Left lobe of liver (tissue), 2 donors: ENCODE measurements around the gene CCDC7. TPM values are rescaled to one million over a fixed set of nuclear protein-coding genes. Genes with fewer than 3 reads are reported as not detected.
A peak's percentile ranks its signal among the peaks of the same experiment; 100 is the strongest.
"Not testable (repeated sequence)": the region's sequence is repeated elsewhere in the genome, so short reads cannot be mapped to it uniquely, and the experiment has no call there.

Source experiments
- ATAC-seq: fragments of 200-7000 bp; cut with Tn5 transposase; one replicate; pipeline ENCODE4 v1.9.1; 2020; ENCODE audit warnings: mild to moderate bottlenecking, moderate library complexity
- DNase-seq: peaks from one replicate; pipeline ENCODE4 v3.0.0-alpha.2; 2020; ENCODE audit warnings: low spot score
- total RNA-seq: library from RNA; stranded (reverse); gene quantifications from one replicate; pipeline ENCODE4 v1.2.1, GENCODE V29; 2021
- donor health status: DM: no; HTN: no; CAD: no; lungs with moderate emphysema.
- donor health status: DM: no; HTN: yes; CAD: no.

CCDC7 gene
- total RNA-seq, 1 donor from 2014 or later, result 4.9 TPM

DNA sequence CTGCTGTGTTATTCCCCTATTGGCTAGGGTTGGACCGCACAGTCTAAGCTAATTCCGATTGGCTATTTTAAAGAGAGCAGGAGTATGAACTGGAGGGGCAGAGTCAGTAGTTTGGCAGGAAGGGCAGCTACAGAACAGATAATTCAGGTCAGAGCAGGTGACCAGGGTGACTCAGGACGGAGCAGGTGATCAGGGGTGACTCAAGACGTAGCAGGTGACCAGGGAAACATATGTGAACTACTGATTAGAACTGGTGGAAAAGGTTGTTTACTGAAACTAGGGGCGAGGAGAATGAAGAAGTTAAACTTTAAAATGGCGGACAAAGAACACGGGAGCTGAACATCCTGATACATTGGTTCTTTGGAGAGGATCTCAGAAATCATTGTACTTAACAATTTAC, 102.3 kb downstream of the CCDC7 start:
- DNase-seq (no peak), ATAC-seq (no peak)

DNA sequence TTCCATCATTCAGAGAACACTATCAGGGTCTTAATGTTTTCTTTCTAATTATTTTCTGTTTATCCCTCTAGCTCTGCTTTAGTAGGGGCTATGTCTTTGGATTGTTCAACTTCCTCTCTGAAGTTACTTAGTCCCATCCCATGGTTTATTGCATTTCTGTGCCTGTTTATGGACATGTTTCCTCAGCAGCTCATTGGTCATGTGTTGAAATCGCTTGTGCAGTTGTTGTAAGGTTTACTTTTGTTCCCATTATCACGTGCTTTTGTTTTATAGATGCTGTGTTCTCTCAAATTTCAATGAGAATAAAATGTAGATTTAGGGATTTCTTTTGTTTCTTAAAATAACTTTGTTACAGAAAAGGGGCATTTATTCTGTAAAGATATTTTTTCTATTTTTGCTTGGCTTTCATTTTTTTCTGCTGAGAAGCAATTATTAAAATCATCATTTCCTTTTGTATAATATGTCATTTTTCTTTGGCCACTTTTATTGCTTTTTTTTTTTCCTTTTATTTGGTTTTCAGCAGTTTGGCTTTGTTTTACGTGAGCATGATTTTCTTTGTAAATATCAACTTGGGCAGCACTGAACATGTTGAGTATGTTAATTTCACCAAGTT, 110.9 kb downstream of the CCDC7 start:
- ATAC-seq (no peak), DNase-seq (no peak)

- not testable (repeated sequence) for DNase-seq, ATAC-seq
Measured at GRCh38 chr10:32562695-32563094, 116.8 kb downstream of the CCDC7 start.

DNA sequence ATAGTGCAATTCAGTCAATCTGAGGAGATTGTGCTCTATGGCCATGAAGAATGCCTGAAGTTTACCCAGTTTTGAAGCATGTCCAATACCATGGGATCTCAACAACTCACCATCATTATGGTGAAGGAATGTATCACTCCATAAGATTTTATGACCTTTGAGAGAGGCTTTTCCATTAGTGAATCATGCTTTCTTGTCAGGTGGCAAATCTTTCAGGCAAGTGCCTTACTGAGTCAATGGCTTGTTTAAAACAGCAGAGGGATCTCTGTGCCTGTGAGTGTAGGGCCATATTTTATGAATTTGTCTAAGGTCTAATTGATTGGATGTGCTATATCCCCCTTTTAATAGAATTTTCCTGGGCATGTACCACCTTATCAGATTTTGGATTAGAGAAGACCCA, 131.5 kb downstream of the CCDC7 start:
- no peak for DNase-seq
- no peak for ATAC-seq

DNA sequence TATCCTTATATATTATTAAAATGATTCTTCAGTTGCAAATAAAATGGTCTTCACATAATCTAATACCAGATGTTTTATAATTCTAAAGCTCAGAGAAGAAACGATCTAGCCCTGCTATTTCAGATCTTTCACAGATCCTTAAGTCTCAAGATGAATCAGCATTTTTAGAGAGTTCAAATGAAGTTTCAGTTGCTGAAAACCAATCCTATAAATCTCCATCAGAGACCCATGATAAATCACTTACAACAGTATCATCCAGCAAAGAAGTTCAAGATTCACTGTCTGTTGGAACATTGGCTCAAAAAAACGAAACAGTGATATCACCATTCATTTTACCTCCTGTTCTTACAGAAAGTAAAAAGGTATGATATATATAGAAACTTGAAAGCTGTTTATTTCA, 137.0 kb downstream of the CCDC7 start:
- ATAC-seq (no peak), DNase-seq (no peak)

DNA sequence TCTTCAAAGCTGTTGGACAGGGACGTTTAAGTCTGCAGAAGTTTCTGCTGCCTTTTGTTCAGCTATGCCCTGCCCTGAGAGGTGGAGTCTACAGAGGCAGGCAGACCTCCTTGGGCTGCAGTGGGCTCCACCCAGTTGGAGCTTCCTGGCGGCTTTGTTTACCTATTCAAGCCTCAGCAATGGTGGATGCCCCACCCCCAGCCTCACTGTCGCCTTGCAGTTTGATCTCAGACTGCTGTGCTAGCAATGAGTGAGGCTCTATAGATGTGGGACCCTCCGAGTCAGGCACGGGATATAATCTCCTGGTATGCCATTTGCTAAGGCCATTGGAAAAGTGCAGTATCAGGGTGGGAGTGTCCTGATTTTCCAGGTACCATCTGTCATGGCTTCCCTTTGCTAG, 152.1 kb downstream of the CCDC7 start:
- not testable (repeated sequence) for DNase-seq, ATAC-seq

- ATAC-seq (no peak), DNase-seq (no peak)
Measured at GRCh38 chr10:32600317-32600716, 154.4 kb downstream of the CCDC7 start.

DNA sequence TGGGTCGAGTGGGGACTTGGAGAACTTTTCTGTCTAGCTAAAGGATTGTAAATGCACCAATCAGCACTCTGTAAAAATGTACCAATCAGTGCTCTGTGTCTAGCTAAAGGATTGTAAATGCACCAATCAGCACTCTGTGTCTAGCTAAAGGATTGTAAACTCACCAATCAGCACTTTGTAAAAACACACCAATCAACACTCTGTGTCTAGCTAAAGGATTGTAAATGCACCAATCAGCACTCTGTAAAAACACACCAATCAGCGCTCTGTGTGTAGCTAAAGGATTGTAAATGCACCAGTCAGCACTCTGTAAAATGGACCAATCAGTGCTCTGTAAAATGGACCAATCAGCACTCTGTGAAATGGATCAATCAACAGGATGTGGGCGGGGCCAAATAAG, 155.6 kb downstream of the CCDC7 start:
- not testable (repeated sequence) for DNase-seq, ATAC-seq

DNA sequence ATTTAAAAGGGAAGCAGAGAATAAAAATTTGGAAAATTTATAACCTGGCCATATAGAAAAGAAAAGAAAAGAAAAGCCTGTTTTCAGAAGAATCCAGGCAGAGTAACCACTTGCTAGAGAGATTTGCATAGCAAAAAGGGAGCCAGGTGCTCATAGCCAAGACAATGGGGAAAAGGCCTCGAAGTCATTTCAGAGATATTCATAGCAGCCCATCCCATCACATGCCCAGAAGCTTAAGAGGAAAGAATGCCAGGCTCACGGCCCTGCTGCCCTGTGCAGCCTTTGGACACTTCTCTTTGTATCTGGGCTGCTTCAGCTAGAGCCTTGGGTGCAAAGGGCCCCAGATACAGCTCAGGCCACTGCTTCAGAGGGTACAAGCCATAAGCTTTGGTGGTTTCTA, 159.8 kb downstream of the CCDC7 start:
- ATAC-seq (no peak), DNase-seq (no peak)

GRCh38 chr10:32610543-32610942, 164.6 kb downstream of the CCDC7 start:
- not testable (repeated sequence) for ATAC-seq, DNase-seq

- ATAC-seq, result no peak
- no peak for DNase-seq
Measured at GRCh38 chr10:32616438-32616837, 170.5 kb downstream of the CCDC7 start.

DNA sequence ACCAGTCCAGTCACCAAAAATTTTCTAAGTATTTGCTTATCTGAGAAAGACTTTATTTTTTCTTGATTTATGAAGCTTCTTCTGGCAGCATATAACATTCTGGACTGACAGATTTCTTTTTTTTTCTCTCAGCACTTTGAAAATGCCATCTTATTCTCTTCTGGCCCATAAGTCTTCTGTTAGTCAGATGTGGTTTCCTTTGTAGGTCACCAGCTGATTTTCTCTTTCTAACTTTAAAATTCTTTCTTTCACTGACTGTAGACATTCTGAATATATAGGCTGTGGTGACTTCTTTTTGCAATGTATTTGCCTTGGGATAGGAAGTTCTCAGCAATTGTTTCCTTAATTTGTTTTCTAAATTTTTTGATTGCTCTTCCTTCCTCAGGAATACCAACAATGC, 172.5 kb downstream of the CCDC7 start:
- ATAC-seq (no peak), DNase-seq (no peak)

GRCh38 chr10:32621969-32622368, 176.0 kb downstream of the CCDC7 start:
- DNase-seq, result no peak
- ATAC-seq, result no peak

GRCh38 chr10:32622409-32622808, 176.5 kb downstream of the CCDC7 start:
- DNase-seq, result no peak
- peak; percentile 51 for ATAC-seq

GRCh38 chr10:32627183-32627582, 181.2 kb downstream of the CCDC7 start:
- ATAC-seq (no peak), DNase-seq (no peak)

DNA sequence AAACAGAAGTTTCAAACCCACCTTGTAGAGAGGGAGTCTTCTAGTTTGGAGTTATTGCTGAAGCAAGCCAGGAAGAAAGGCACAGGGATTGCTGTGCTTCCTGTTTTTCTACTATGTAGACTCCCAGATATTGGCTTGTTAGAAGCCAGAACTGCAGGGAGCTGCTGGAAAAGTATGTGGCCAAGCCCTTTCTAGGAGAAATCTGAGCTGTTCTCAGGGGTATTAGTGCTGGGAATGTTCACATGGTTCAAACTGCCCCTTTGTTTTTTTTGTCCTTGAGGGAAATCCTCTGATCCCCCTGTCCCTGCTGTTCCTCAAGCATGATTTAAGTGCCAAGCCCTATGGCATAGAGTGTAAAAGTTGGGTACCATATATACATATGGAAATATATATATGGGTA, 184.0 kb downstream of the CCDC7 start:
- no peak for ATAC-seq
- no peak for DNase-seq

DNA sequence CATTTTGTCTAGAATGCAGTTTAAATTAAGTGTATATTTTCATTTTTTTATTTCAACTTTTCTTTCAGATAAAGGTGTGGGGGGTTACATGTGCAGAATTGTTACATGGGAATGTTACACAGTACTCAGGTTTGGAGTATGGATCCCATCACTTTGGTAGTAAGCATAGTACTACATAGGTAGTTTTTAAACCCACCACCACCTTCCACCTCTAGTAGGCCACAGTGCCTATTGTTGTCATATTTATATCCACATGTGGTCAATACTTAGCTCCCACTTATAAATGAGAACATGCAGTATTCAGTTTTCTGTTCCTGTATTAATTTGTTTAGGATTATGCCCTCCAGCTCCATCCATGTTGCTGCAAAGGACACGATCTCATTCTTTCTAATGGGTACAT, 200.6 kb downstream of the CCDC7 start:
- ATAC-seq, result no peak
- DNase-seq, result no peak

DNA sequence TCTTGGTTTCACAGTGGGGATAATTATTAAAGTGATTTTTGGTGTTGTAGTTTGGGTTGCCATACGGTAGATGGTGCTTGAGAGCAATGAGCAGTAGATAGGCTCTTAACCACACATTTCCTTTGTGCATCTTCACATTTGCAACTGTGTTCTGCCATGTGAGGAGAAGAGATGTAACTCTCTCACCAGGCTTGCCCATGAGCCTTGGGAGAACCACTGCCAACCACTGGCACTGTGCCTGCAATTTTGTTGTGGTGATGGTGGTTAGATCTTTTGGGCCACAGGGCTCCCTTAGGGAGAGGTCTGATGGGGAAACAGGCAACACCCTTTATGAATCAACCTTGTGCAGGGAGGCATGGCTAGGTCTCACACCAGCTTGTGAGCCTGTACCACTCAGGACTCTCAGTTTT, 204.3 kb downstream of the CCDC7 start:
- ATAC-seq, result no peak
- no peak for DNase-seq

DNA sequence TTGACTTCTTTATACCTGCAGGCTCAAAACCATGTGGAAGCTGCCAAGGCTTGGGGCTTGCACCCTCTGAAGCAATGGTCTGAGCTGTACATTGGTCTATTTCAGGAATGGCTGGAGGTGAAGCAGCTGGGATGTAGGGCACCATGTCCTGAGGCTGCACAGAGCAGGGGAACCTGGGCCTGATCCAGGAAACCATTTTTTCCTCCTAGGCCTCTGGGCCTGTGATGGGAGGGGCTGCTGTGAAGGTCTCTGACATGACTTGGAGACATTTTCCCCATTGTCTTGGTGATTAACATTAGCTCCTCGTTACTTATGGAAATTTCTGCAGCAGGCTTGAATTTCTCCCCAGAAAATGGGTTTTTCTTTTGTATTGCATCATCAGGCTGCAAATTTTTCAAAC, 211.5 kb downstream of the CCDC7 start:
- ATAC-seq, DNase-seq: not testable (repeated sequence)

DNA sequence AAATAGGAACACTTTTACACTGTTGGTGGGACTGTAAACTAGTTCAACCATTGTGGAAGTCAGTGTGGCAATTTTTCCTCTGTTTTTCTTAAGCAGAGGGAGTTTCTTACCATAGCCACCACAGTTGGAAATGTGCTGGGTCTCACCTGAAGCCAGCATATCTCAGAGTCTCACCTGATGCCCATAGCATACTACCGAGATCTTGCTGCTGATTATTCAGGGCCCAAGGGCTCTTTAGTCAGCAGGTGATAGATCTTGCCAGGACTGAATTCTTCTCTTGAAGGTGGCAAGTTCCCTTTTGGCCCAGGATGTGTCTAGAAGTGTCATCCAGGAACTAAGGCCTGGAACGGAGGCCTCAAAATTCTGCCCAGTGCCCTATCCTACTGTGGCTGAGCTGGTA, 215.4 kb downstream of the CCDC7 start:
- ATAC-seq (no peak), DNase-seq (no peak)

GRCh38 chr10:32680803-32681557, 235.0 kb downstream of the CCDC7 start:
- DNase-seq (no peak), ATAC-seq (no peak)

DNA sequence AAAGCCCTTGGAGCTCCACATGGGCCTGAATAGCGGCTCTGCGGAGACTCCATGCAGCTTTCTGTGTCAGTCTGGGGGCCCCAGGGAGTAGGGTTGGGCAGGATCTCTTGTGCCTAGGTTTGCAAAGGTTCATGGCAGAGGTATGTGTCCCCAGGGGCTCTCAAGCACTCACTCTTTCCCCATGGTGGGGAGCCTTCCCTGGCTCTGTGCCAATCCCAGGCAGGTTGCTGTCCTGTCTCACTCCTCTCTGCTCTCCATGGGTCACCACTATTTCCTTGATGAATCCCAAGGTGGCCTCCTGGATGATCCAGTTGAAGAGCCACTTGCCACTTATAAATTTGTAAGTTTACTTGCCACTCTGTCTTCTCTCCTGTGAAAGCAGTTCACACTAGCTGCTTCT, 238.4 kb downstream of the CCDC7 start:
- no peak for ATAC-seq
- no peak for DNase-seq

- DNase-seq (no peak), ATAC-seq (no peak)
Measured at GRCh38 chr10:32687116-32687515, 241.2 kb downstream of the CCDC7 start.
